ENCODE measurements around the gene CEP126.
A peak's percentile ranks its signal among the peaks of the same experiment; 100 is the strongest.

The CEP126 gene

GRCh38 chr11:101914738-101915426 is at the start of gene CEP126:
TSS of gene CEP126 (plus strand) at chr11:101915010. CDS start at chr11:101915285, 275 bp downstream.
- DNase-seq (ENCODE audit: low read depth in 2 of 3, low spot score in 1 of 3), result peak; percentile 86 to 88 (median 87)

- no peak for DNase-seq (ENCODE audit: low read depth in 2 of 3, low spot score in 1 of 3)
These were observed 48.0 kb upstream of the CEP126 start for GRCh38 chr11:101866619-101867491.

GRCh38 chr11:101867951-101868350 is 46.9 kb upstream of the CEP126 start:
- no peak for DNase-seq (ENCODE audit: low read depth in 2 of 3, low spot score in 1 of 3)

GRCh38 chr11:101870510-101870909 is 44.3 kb upstream of the CEP126 start:
- DNase-seq (ENCODE audit: low read depth in 2 of 3, low spot score in 1 of 3), result no peak

- no peak for DNase-seq (ENCODE audit: low read depth in 2 of 3, low spot score in 1 of 3)
These were observed 42.5 kb upstream of the CEP126 start for GRCh38 chr11:101872171-101872882.

GRCh38 chr11:101880222-101880621 is 34.6 kb upstream of the CEP126 start:
- DNase-seq (ENCODE audit: low read depth in 2 of 3, low spot score in 1 of 3), result no peak

- no peak for DNase-seq (ENCODE audit: low read depth in 2 of 3, low spot score in 1 of 3)
These were observed 33.2 kb upstream of the CEP126 start for GRCh38 chr11:101881586-101881985.

- DNase-seq (ENCODE audit: low read depth in 2 of 3, low spot score in 1 of 3), result no peak
These were observed 29.2 kb upstream of the CEP126 start for GRCh38 chr11:101885631-101886030.

- DNase-seq (ENCODE audit: low read depth in 2 of 3, low spot score in 1 of 3), result no peak
These were observed 25.0 kb upstream of the CEP126 start for GRCh38 chr11:101889767-101890166.

GRCh38 chr11:101894505-101894904 is 20.3 kb upstream of the CEP126 start:
- no peak for DNase-seq (ENCODE audit: low read depth in 2 of 3, low spot score in 1 of 3)

GRCh38 chr11:101907815-101908214 is 7.0 kb upstream of the CEP126 start:
- no peak for DNase-seq (ENCODE audit: low read depth in 2 of 3, low spot score in 1 of 3)

GRCh38 chr11:101909087-101909486 is 5.7 kb upstream of the CEP126 start:
- DNase-seq (ENCODE audit: low read depth in 2 of 3, low spot score in 1 of 3), result no peak

- DNase-seq (ENCODE audit: low read depth in 2 of 3, low spot score in 1 of 3), result no peak
These were observed 2.0 kb upstream of the CEP126 start for GRCh38 chr11:101912823-101913284.

GRCh38 chr11:101913656-101914055 is 1.2 kb upstream of the CEP126 start:
- DNase-seq (ENCODE audit: low read depth in 2 of 3, low spot score in 1 of 3), result no peak

GRCh38 chr11:101914341-101914737 is 471 bp upstream of the CEP126 start:
- DNase-seq (ENCODE audit: low read depth in 2 of 3, low spot score in 1 of 3), result no peak

- no peak for DNase-seq (ENCODE audit: low read depth in 2 of 3, low spot score in 1 of 3)
These were observed 1.0 kb downstream of the CEP126 start for GRCh38 chr11:101915791-101916291.

GRCh38 chr11:101916422-101916821 is 1.6 kb downstream of the CEP126 start, which contains the start of gene ANGPTL5:
TSS of gene ANGPTL5 (minus strand) at chr11:101916522. CDS start at chr11:101907909, 8,613 bp downstream.
- no peak for DNase-seq (ENCODE audit: low read depth in 2 of 3, low spot score in 1 of 3)

- DNase-seq (ENCODE audit: low read depth in 2 of 3, low spot score in 1 of 3), result no peak
These were observed 2.4 kb downstream of the CEP126 start for GRCh38 chr11:101917226-101917625.

GRCh38 chr11:101920992-101921391 is 6.2 kb downstream of the CEP126 start:
- no peak for DNase-seq (ENCODE audit: low read depth in 2 of 3, low spot score in 1 of 3)

- DNase-seq (ENCODE audit: low read depth in 2 of 3, low spot score in 1 of 3), result no peak
These were observed 8.7 kb downstream of the CEP126 start for GRCh38 chr11:101923554-101923953.

- DNase-seq (ENCODE audit: low read depth in 2 of 3, low spot score in 1 of 3), result no peak
These were observed 14.6 kb downstream of the CEP126 start for GRCh38 chr11:101929294-101929915.
